22Rv1 (cell line): ENCODE data around the gene GSPT2.

Experiments
- H3K27ac ChIP-seq: fragments of 450-650 bp; 2 replicates; pipeline ENCODE4 v1.5.1; 2017
- CTCF ChIP-seq: fragments of 450-650 bp; IDR thresholded peaks from 2 replicates; pipeline ENCODE4 v1.5.1; 2017; ENCODE audit warnings: mild to moderate bottlenecking
- ZFX ChIP-seq: fragments of 450-650 bp; IDR thresholded peaks from 2 replicates; pipeline ENCODE4 v1.6.1; 2017; ENCODE audit warnings: antibody characterized with exemption, borderline replicate concordance

Gene GSPT2

GRCh38 chrX:51747671-51748070, 4.4 kb downstream of the GSPT2 start:
- H3K27ac ChIP-seq = no peak overlapping the region
- TF ChIP-seq CTCF (no peak), ZFX (no peak)

GRCh38 chrX:51759055-51759839, 16.0 kb downstream of the GSPT2 start:
- no peak overlapping the region for H3K27ac ChIP-seq

GRCh38 chrX:51760657-51761056, 17.4 kb downstream of the GSPT2 start:
- H3K27ac ChIP-seq = no peak overlapping the region
- TF ChIP-seq ZFX (no peak), CTCF (no peak)

More at GRCh38 chrX:51759055-51759839, 16.0 kb downstream of the GSPT2 start:
- no peak for TF ChIP-seq CTCF
- no peak for TF ChIP-seq ZFX

GRCh38 chrX:51766546-51766945, 23.3 kb downstream of the GSPT2 start:
- TF ChIP-seq ZFX (no peak), CTCF (no peak)
- no peak overlapping the region for H3K27ac ChIP-seq

GRCh38 chrX:51776851-51777250, 33.6 kb downstream of the GSPT2 start:
- H3K27ac ChIP-seq = no peak overlapping the region
- no peak for TF ChIP-seq CTCF
- TF ChIP-seq ZFX = no peak

GRCh38 chrX:51779306-51779705, 36.1 kb downstream of the GSPT2 start:
- TF ChIP-seq ZFX (no peak), CTCF (no peak)
- H3K27ac ChIP-seq = no peak overlapping the region

- no peak overlapping the region for H3K27ac ChIP-seq
Measured at GRCh38 chrX:51795136-51795535, 51.9 kb downstream of the GSPT2 start.

More at GRCh38 chrX:51795136-51795535, 51.9 kb downstream of the GSPT2 start:
- TF ChIP-seq ZFX = no peak
- TF ChIP-seq CTCF = no peak
